K562 (cell line): Measurements from ENCODE around the gene BAG2. TPM values are rescaled to one million over a fixed set of nuclear protein-coding genes. Genes with fewer than 3 reads are reported as not detected.
A peak's percentile ranks its signal among the peaks of the same experiment; 100 is the strongest.

Experiments used
- DACH1 ChIP-seq: fragments of 450-650 bp; IDR thresholded peaks from 2 replicates; pipeline ENCODE4 v1.6.1; 2018; ENCODE audit not compliant: partially characterized antibody
- HDAC8 ChIP-seq: fragments of 450-650 bp; IDR thresholded peaks from 2 replicates; pipeline ENCODE4 v1.6.1; 2016; ENCODE audit warnings: mild to moderate bottlenecking, missing genetic modification characterization, moderate library complexity, missing compliant biosample characterization
- HSF4 ChIP-seq: fragments of 250-450 bp; sonication (Bioruptor Pico); IDR thresholded peaks from 2 replicates; pipeline ENCODE4 v2.1.2; 2022; ENCODE audit warnings: mild to moderate bottlenecking, moderate library complexity, borderline replicate concordance
- PHF8 ChIP-seq: fragments of 200-600 bp; sonication (generic); IDR thresholded peaks from 2 replicates; pipeline ENCODE4 v1.6.1; 2012; ENCODE audit warnings: mixed run types, mild to moderate bottlenecking, inconsistent platforms, low read length, moderate library complexity, borderline replicate concordance
- PURB ChIP-seq: sonication (generic); formaldehyde crosslinking; IDR thresholded peaks from 2 replicates; pipeline ENCODE4 v1.9.0; 2021; ENCODE audit warnings: low read depth, mild to moderate bottlenecking, missing genetic modification reagents
- RBM14 ChIP-seq: fragments of 200-400 bp; formaldehyde crosslinking; IDR thresholded peaks from 2 replicates; pipeline ENCODE4 v1.6.1; 2018; ENCODE audit warnings: low read depth, mild to moderate bottlenecking, low read length, moderate library complexity, borderline replicate concordance; ENCODE audit not compliant: insufficient read depth
- RUNX1 ChIP-seq: sonication (generic); IDR thresholded peaks from 2 replicates; pipeline ENCODE4 v1.6.1; 2016; ENCODE audit warnings: antibody characterized with exemption, low read depth
- SMARCA4 ChIP-seq: fragments of 450-650 bp; IDR thresholded peaks from 2 replicates; pipeline ENCODE4 v1.6.1; 2016
- SUPT5H ChIP-seq: fragments of 450-650 bp; IDR thresholded peaks from 2 replicates; pipeline ENCODE4 v1.6.1; 2016
- TBL1XR1 ChIP-seq, 2 experiments: IDR thresholded peaks; 2 replicates each; pipeline ENCODE4 v1.6.1; 2012; ENCODE audit warnings: improper control_type of control experiment in 2 of 2, low read length in 2 of 2, mild to moderate bottlenecking in 1 of 2
- XRCC5 ChIP-seq: fragments of 200-400 bp; formaldehyde crosslinking; IDR thresholded peaks from 2 replicates; pipeline ENCODE4 v1.6.1; 2017; ENCODE audit warnings: low read depth, mild to moderate bottlenecking, low read length
- ZBTB17 ChIP-seq: fragments of 450-650 bp; formaldehyde crosslinking; IDR thresholded peaks from 2 replicates; pipeline ENCODE4 v1.4.0; 2020; ENCODE audit warnings: mild to moderate bottlenecking
- polyA plus RNA-seq, 8 experiments: library from polyadenylated mRNA; depleted of rRNA in 4 of 8; stranded (reverse) in 5 of 8; unstranded in 3 of 8; fragments of >200 nt; fragmentation: Nextera tagmentation in 2 of 8; fragmentation: Illumina TruSeq in 1 of 8; extraction: Ambion mirVana in 2 of 8; extraction: Trizol in 1 of 8; gene quantifications; 2 replicates each; pipeline versions ENCODE4 v1.2.1 to v1.2.3, GENCODE V29; 2011 to 2014; ENCODE audit warnings: inconsistent platforms in 1 of 8, missing spikeins in 1 of 8
- total RNA-seq, 7 experiments: library from RNA; depleted of rRNA in 6 of 7; stranded (reverse); fragments of >200 nt in 6 of 7; fragmentation: Illumina TruSeq in 2 of 7; extraction: Trizol in 2 of 7; gene quantifications; 2 replicates each; pipeline versions ENCODE4 v1.2.1 to v1.2.3, GENCODE V29; 2011 to 2021; ENCODE audit warnings: low replicate concordance in 1 of 7
- TF ChIP-seq, protein P1 (sequence below): fragments of 200-600 bp; sonication (generic); IDR thresholded peaks from one replicate; pipeline ENCODE4 v1.6.1; 2012; ENCODE audit warnings: mild to moderate bottlenecking, low read depth, low read length, inconsistent platforms
- TF ChIP-seq, protein P2 (sequence below): sonication (generic); formaldehyde crosslinking; IDR thresholded peaks from 2 replicates; pipeline ENCODE4 v1.9.0; 2022; ENCODE audit warnings: mild to moderate bottlenecking, missing genetic modification reagents
- TF ChIP-seq, protein P3 (sequence below): fragments of 450-650 bp; formaldehyde crosslinking; IDR thresholded peaks from 2 replicates; pipeline ENCODE4 v1.4.0; 2020; ENCODE audit warnings: mild to moderate bottlenecking, moderate library complexity

BAG2 gene
- total and polyA plus RNA-seq, 9 of the 15 experiments (the other 6 are each of a cell fraction or from before 2014, with no cell fraction given), result 12.8 to 20.7 (median 17.6) TPM

DNA sequence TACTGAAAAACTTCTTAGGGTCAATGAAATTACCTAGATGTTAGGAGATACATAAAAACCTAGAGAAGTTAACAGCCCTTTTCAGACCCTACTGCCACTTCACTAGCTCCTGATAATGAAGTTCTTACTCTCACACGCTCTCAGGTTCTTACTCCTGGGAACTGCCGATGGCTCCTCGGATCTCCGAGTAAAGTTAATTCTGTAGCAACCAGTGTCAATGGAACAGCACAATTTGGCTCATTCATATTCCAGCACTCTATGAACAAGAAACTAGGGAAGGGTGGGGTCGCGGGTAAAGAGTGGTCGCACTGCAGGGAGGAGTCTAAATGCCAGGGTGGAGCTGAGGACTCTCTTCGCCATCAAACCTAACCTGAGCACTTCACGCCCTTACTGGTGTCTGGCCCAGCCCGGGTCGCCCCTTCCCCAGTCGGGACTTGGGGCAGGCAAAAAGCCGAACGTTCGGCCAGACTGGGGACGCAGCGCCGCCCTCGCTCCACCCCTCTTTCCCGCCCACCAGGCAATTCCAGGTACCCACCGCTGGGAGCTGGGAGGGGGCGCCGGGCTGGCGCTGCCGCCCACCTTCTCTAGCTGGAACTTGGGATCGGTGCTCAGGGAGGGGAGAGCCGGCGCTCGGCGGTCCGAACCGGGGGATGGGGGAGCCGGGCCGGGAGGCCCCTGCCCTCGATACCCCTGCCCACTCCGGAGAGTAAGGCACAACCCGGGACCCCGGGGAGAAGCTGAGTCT, 49.2 kb downstream of the BAG2 start (continued):
- TF ChIP-seq, protein P1, sequence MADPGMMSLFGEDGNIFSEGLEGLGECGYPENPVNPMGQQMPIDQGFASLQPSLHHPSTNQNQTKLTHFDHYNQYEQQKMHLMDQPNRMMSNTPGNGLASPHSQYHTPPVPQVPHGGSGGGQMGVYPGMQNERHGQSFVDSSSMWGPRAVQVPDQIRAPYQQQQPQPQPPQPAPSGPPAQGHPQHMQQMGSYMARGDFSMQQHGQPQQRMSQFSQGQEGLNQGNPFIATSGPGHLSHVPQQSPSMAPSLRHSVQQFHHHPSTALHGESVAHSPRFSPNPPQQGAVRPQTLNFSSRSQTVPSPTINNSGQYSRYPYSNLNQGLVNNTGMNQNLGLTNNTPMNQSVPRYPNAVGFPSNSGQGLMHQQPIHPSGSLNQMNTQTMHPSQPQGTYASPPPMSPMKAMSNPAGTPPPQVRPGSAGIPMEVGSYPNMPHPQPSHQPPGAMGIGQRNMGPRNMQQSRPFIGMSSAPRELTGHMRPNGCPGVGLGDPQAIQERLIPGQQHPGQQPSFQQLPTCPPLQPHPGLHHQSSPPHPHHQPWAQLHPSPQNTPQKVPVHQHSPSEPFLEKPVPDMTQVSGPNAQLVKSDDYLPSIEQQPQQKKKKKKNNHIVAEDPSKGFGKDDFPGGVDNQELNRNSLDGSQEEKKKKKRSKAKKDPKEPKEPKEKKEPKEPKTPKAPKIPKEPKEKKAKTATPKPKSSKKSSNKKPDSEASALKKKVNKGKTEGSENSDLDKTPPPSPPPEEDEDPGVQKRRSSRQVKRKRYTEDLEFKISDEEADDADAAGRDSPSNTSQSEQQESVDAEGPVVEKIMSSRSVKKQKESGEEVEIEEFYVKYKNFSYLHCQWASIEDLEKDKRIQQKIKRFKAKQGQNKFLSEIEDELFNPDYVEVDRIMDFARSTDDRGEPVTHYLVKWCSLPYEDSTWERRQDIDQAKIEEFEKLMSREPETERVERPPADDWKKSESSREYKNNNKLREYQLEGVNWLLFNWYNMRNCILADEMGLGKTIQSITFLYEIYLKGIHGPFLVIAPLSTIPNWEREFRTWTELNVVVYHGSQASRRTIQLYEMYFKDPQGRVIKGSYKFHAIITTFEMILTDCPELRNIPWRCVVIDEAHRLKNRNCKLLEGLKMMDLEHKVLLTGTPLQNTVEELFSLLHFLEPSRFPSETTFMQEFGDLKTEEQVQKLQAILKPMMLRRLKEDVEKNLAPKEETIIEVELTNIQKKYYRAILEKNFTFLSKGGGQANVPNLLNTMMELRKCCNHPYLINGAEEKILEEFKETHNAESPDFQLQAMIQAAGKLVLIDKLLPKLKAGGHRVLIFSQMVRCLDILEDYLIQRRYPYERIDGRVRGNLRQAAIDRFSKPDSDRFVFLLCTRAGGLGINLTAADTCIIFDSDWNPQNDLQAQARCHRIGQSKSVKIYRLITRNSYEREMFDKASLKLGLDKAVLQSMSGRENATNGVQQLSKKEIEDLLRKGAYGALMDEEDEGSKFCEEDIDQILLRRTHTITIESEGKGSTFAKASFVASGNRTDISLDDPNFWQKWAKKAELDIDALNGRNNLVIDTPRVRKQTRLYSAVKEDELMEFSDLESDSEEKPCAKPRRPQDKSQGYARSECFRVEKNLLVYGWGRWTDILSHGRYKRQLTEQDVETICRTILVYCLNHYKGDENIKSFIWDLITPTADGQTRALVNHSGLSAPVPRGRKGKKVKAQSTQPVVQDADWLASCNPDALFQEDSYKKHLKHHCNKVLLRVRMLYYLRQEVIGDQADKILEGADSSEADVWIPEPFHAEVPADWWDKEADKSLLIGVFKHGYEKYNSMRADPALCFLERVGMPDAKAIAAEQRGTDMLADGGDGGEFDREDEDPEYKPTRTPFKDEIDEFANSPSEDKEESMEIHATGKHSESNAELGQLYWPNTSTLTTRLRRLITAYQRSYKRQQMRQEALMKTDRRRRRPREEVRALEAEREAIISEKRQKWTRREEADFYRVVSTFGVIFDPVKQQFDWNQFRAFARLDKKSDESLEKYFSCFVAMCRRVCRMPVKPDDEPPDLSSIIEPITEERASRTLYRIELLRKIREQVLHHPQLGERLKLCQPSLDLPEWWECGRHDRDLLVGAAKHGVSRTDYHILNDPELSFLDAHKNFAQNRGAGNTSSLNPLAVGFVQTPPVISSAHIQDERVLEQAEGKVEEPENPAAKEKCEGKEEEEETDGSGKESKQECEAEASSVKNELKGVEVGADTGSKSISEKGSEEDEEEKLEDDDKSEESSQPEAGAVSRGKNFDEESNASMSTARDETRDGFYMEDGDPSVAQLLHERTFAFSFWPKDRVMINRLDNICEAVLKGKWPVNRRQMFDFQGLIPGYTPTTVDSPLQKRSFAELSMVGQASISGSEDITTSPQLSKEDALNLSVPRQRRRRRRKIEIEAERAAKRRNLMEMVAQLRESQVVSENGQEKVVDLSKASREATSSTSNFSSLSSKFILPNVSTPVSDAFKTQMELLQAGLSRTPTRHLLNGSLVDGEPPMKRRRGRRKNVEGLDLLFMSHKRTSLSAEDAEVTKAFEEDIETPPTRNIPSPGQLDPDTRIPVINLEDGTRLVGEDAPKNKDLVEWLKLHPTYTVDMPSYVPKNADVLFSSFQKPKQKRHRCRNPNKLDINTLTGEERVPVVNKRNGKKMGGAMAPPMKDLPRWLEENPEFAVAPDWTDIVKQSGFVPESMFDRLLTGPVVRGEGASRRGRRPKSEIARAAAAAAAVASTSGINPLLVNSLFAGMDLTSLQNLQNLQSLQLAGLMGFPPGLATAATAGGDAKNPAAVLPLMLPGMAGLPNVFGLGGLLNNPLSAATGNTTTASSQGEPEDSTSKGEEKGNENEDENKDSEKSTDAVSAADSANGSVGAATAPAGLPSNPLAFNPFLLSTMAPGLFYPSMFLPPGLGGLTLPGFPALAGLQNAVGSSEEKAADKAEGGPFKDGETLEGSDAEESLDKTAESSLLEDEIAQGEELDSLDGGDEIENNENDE, result no peak
- no peak for TF ChIP-seq DACH1
- TF ChIP-seq, protein P2, sequence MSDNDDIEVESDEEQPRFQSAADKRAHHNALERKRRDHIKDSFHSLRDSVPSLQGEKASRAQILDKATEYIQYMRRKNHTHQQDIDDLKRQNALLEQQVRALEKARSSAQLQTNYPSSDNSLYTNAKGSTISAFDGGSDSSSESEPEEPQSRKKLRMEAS (CRISPR knock-in tag), result 0 out of 2 replicates have a peak, but pooled peaks have one; percentile 25
- no peak for TF ChIP-seq PURB (CRISPR knock-in tag)
- TF ChIP-seq SMARCA4, result 0 out of 2 replicates have a peak, but pooled peaks have one; percentile 13
- TF ChIP-seq TBL1XR1 (IDR thresholded peaks at IDR 0.05; ENCODE audit: low read length in 2 of 2), result no peak
- 0 out of 2 replicates have a peak, but pooled peaks have one; percentile 26 for TF ChIP-seq ZBTB17
- TF ChIP-seq, protein P3, sequence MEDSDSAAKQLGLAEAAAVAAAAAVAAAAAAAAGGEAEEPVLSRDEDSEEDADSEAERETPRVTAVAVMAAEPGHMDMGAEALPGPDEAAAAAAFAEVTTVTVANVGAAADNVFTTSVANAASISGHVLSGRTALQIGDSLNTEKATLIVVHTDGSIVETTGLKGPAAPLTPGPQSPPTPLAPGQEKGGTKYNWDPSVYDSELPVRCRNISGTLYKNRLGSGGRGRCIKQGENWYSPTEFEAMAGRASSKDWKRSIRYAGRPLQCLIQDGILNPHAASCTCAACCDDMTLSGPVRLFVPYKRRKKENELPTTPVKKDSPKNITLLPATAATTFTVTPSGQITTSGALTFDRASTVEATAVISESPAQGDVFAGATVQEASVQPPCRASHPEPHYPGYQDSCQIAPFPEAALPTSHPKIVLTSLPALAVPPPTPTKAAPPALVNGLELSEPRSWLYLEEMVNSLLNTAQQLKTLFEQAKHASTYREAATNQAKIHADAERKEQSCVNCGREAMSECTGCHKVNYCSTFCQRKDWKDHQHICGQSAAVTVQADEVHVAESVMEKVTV (CRISPR knock-in tag), result peak; percentile 6; the same call in 1 of the 2 replicates
- TF ChIP-seq SUPT5H, result peak; percentile 9
- TF ChIP-seq HSF4 (CRISPR knock-in tag), result no peak
- TF ChIP-seq XRCC5, result no peak
- TF ChIP-seq RBM14, result no peak
- no peak for TF ChIP-seq RUNX1
- no peak for TF ChIP-seq HDAC8 (tag)
- no peak for TF ChIP-seq PHF8
